K562 (cell line): Measurements from ENCODE around the gene KRTAP5-6.

Experiments used
- CBX1 ChIP-seq: sonication (generic); IDR thresholded peaks from 2 replicates; pipeline ENCODE4 v1.6.1; 2016; ENCODE audit warnings: antibody characterized with exemption, low read depth, mild to moderate bottlenecking
- EZH2 ChIP-seq: IDR thresholded peaks from 2 replicates; pipeline ENCODE4 v1.6.1; 2012; ENCODE audit warnings: low read depth, mild to moderate bottlenecking, inconsistent platforms, low read length, borderline replicate concordance
- MYNN ChIP-seq, 2 experiments: sonication (generic); formaldehyde crosslinking in 1 of 2; IDR thresholded peaks; 2 replicates each; pipeline versions ENCODE4 v1.5.0 to v1.6.1; 2016 to 2020; ENCODE audit warnings: antibody characterized with exemption in 1 of 2, missing genetic modification reagents in 1 of 2
- POLR2A ChIP-seq: fragments of 450-650 bp; conservative IDR thresholded peaks from 2 replicates; pipeline ENCODE4 v1.6.1; 2016
- RBM15 ChIP-seq: fragments of 200-400 bp; formaldehyde crosslinking; IDR thresholded peaks from 2 replicates; pipeline ENCODE4 v1.6.1; 2018; ENCODE audit warnings: mild to moderate bottlenecking, low read length, moderate library complexity; ENCODE audit not compliant: insufficient read depth
- SREBF1 ChIP-seq: fragments of 150-350 bp; IDR thresholded peaks from 2 replicates; pipeline ENCODE4 v1.6.1; 2014; ENCODE audit warnings: antibody characterized with exemption, low read depth, low read length, borderline replicate concordance
- TARDBP ChIP-seq: fragments of 450-650 bp; IDR thresholded peaks from 2 replicates; pipeline ENCODE4 v1.6.1; 2016
- TEAD4 ChIP-seq, 2 experiments: sonication (generic) in 1 of 2; formaldehyde crosslinking in 1 of 2; IDR thresholded peaks; 2 replicates each; pipeline versions ENCODE4 v1.6.1 to v1.8.0; 2012 to 2022; ENCODE audit warnings: borderline replicate concordance in 1 of 2, inconsistent platforms in 1 of 2, low read length in 1 of 2, mild to moderate bottlenecking in 1 of 2, missing genetic modification reagents in 1 of 2
- TRIM24 ChIP-seq, 2 experiments: fragments of 450-650 bp; IDR thresholded peaks; 2 replicates each; pipeline ENCODE4 v1.6.1; 2016
- ZNF778 ChIP-seq: fragments of 450-650 bp; formaldehyde crosslinking; IDR thresholded peaks from 2 replicates; pipeline ENCODE4 v1.4.0; 2020; ENCODE audit warnings: mild to moderate bottlenecking, moderate library complexity
- TF ChIP-seq, protein P1 (sequence below), 3 experiments: IDR thresholded peaks in 2 of 3; conservative IDR thresholded peaks in 1 of 3; 2 replicates each; pipeline ENCODE4 v1.5.1; 2011 to 2012; ENCODE audit warnings: low read length in 3 of 3, mild to moderate bottlenecking in 3 of 3, control low read depth in 2 of 3, improper control_type of control experiment in 1 of 3, inconsistent platforms in 1 of 3, low read depth in 1 of 3, mixed read lengths in 1 of 3, moderate library complexity in 1 of 3; ENCODE audit not compliant: insufficient read depth in 2 of 3
- TF ChIP-seq, protein P2 (sequence below): IDR thresholded peaks from 2 replicates; pipeline ENCODE4 v1.6.1; 2014; ENCODE audit warnings: antibody characterized with exemption

DNA sequence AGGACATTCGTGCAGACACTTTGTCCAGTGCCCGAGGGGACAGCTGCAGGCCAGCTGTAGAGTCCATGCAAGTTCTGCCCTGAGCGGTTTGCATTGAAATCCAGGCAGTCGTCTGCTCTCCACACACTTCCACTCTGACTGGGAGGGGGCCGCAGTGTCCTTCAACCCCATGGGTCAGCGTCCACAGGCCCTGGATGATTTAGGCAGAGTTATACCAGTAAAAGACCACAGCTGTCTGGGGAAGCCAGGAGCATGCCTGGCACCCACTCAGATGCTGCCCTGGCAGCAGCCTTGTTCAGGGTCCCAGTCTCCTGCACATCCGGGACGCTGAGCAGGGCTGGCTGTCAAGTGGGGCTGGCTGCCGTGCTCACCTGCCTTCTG is 40.9 kb upstream of the KRTAP5-6 start:
- TF ChIP-seq TEAD4 (IDR thresholded peaks at IDR 0.05; ENCODE audit: low read length) = no peak
- TF ChIP-seq TEAD4 (CRISPR knock-in tag; IDR thresholded peaks at IDR 0.05; ENCODE audit: borderline replicate concordance) = no peak
- TF ChIP-seq, protein P1, sequence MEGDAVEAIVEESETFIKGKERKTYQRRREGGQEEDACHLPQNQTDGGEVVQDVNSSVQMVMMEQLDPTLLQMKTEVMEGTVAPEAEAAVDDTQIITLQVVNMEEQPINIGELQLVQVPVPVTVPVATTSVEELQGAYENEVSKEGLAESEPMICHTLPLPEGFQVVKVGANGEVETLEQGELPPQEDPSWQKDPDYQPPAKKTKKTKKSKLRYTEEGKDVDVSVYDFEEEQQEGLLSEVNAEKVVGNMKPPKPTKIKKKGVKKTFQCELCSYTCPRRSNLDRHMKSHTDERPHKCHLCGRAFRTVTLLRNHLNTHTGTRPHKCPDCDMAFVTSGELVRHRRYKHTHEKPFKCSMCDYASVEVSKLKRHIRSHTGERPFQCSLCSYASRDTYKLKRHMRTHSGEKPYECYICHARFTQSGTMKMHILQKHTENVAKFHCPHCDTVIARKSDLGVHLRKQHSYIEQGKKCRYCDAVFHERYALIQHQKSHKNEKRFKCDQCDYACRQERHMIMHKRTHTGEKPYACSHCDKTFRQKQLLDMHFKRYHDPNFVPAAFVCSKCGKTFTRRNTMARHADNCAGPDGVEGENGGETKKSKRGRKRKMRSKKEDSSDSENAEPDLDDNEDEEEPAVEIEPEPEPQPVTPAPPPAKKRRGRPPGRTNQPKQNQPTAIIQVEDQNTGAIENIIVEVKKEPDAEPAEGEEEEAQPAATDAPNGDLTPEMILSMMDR (IDR thresholded peaks at IDR 0.05 in 2 of 3, conservative IDR thresholded peaks at IDR 0.05 in 1 of 3; ENCODE audit: insufficient read depth in 2 of 3, low read depth in 1 of 3, low read length in 3 of 3) = no peak
- TF ChIP-seq ZNF778 (CRISPR knock-in tag) = no peak
- TF ChIP-seq CBX1 = no peak
- TF ChIP-seq TRIM24 (IDR thresholded peaks at IDR 0.05) = no peak
- no peak for TF ChIP-seq EZH2
- TF ChIP-seq POLR2A = no peak
- no peak for TF ChIP-seq RBM15
- no peak for TF ChIP-seq SREBF1
- TF ChIP-seq TARDBP = no peak
- TF ChIP-seq, protein P2, sequence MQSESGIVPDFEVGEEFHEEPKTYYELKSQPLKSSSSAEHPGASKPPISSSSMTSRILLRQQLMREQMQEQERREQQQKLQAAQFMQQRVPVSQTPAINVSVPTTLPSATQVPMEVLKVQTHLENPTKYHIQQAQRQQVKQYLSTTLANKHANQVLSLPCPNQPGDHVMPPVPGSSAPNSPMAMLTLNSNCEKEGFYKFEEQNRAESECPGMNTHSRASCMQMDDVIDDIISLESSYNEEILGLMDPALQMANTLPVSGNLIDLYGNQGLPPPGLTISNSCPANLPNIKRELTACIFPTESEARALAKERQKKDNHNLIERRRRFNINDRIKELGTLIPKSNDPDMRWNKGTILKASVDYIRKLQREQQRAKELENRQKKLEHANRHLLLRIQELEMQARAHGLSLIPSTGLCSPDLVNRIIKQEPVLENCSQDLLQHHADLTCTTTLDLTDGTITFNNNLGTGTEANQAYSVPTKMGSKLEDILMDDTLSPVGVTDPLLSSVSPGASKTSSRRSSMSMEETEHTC = no peak
- no peak for TF ChIP-seq MYNN (IDR thresholded peaks at IDR 0.05)
- TF ChIP-seq MYNN (CRISPR knock-in tag; IDR thresholded peaks at IDR 0.05) = no peak
